HepG2 (cell line): ENCODE data around the gene VAC14. TPM values are rescaled to one million over a fixed set of nuclear protein-coding genes. Genes with fewer than 3 reads are reported as not detected.

Source experiments
- MLX ChIP-seq: IDR thresholded peaks from 2 replicates; pipeline ENCODE4 v1.6.1; 2016
- RBFOX2 ChIP-seq: fragments of 200-400 bp; formaldehyde crosslinking; IDR thresholded peaks from 2 replicates; pipeline ENCODE4 v1.6.1; 2017; ENCODE audit warnings: low read depth, mild to moderate bottlenecking, low read length
- RBM22 ChIP-seq: fragments of 200-400 bp; formaldehyde crosslinking; optimal IDR thresholded peaks from 2 replicates; pipeline ENCODE3; 2017; ENCODE audit warnings: mild to moderate bottlenecking, low read length, moderate library complexity
- REST ChIP-seq, 2 experiments: IDR thresholded peaks; 2 replicates each; pipeline ENCODE4 v1.6.1; 2011 to 2012; ENCODE audit warnings: low read length in 2 of 2, borderline replicate concordance in 1 of 2, low read depth in 1 of 2, mild to moderate bottlenecking in 1 of 2, moderate library complexity in 1 of 2
- TCF12 ChIP-seq, 2 experiments: fragments of 450-650 bp in 1 of 2; sonication (generic) in 1 of 2; formaldehyde crosslinking in 1 of 2; IDR thresholded peaks; 2 replicates each; pipeline versions ENCODE4 v1.6.1 to v1.8.0; 2017 to 2022; ENCODE audit warnings: antibody characterized with exemption in 1 of 2, mild to moderate bottlenecking in 1 of 2, missing genetic modification reagents in 1 of 2, moderate library complexity in 1 of 2
- ZBTB33 ChIP-seq: sonication (generic); formaldehyde crosslinking; IDR thresholded peaks from 2 replicates; pipeline ENCODE4 v1.4.0; 2020; ENCODE audit warnings: missing genetic modification reagents
- ZBTB4 ChIP-seq: sonication (generic); formaldehyde crosslinking; IDR thresholded peaks from 2 replicates; pipeline ENCODE4 v1.4.0; 2020; ENCODE audit warnings: missing genetic modification reagents, mild to moderate bottlenecking, borderline replicate concordance
- ZNF672 ChIP-seq: sonication (generic); formaldehyde crosslinking; IDR thresholded peaks from 2 replicates; pipeline ENCODE4 v1.8.1; 2022; ENCODE audit warnings: missing genetic modification reagents
- ZNF687 ChIP-seq: sonication (generic); formaldehyde crosslinking; IDR thresholded peaks from 2 replicates; pipeline ENCODE4 v1.5.1; 2020; ENCODE audit warnings: mild to moderate bottlenecking, missing genetic modification reagents, moderate library complexity
- ZNF788 ChIP-seq: sonication (generic); formaldehyde crosslinking; IDR thresholded peaks from 2 replicates; pipeline ENCODE4 v1.5.0; 2020; ENCODE audit warnings: mild to moderate bottlenecking, missing genetic modification reagents, borderline replicate concordance
- ZNF878 ChIP-seq: sonication (generic); formaldehyde crosslinking; IDR thresholded peaks from 2 replicates; pipeline ENCODE4 v1.8.1; 2023; ENCODE audit warnings: mild to moderate bottlenecking, missing genetic modification reagents, moderate library complexity
- polyA plus RNA-seq, 8 experiments: library from polyadenylated mRNA; depleted of rRNA in 3 of 8; stranded (reverse) in 7 of 8; unstranded in 1 of 8; fragments of >200 nt; fragmentation: Illumina TruSeq in 4 of 8; extraction: Trizol in 4 of 8; gene quantifications; 2 replicates each; pipeline versions ENCODE4 v1.2.1 to v1.2.3, GENCODE V29; 2011 to 2016; ENCODE audit warnings: low read depth in 4 of 8, missing spikeins in 1 of 8, mixed read lengths in 1 of 8; ENCODE audit not compliant: insufficient read depth in 1 of 8
- total RNA-seq, 5 experiments: library from RNA; depleted of rRNA; stranded (reverse); fragments of >200 nt; fragmentation: Illumina TruSeq; extraction: Trizol; gene quantifications; 2 replicates each; pipeline ENCODE4 v1.2.3, GENCODE V29; 2016; ENCODE audit warnings: low read depth in 1 of 5

Gene VAC14
- total and polyA plus RNA-seq, 2 of the 13 experiments (the other 11 are each of a cell fraction or from before 2014, with no cell fraction given), result 23.5 to 24.6 TPM

GRCh38 chr16:70664325-70665112 lies 136.4 kb downstream of the VAC14 start (continued):
- TF ChIP-seq ZNF687 (CRISPR knock-in tag) (peak; percentile 48), RBM22 (peak; percentile 84), TCF12 (IDR thresholded peaks at IDR 0.05) (no peak), TCF12 (CRISPR knock-in tag; IDR thresholded peaks at IDR 0.05) (no peak), ZNF878 (CRISPR knock-in tag) (no peak), ZNF672 (CRISPR knock-in tag) (no peak), MLX (no peak), ZNF788 (CRISPR knock-in tag) (no peak), ZBTB33 (CRISPR knock-in tag) (peak; percentile 55; the same call in 1 of the 2 replicates), ZBTB4 (CRISPR knock-in tag) (no peak), REST (IDR thresholded peaks at IDR 0.05; ENCODE audit: borderline replicate concordance in 1 of 2, low read depth in 1 of 2, low read length in 2 of 2) (peak; percentile 14 to 33; a peak in 2 of 4 replicates), RBFOX2 (peak; percentile 83)
